ENCODE results near the gene SPP1.

DNA sequence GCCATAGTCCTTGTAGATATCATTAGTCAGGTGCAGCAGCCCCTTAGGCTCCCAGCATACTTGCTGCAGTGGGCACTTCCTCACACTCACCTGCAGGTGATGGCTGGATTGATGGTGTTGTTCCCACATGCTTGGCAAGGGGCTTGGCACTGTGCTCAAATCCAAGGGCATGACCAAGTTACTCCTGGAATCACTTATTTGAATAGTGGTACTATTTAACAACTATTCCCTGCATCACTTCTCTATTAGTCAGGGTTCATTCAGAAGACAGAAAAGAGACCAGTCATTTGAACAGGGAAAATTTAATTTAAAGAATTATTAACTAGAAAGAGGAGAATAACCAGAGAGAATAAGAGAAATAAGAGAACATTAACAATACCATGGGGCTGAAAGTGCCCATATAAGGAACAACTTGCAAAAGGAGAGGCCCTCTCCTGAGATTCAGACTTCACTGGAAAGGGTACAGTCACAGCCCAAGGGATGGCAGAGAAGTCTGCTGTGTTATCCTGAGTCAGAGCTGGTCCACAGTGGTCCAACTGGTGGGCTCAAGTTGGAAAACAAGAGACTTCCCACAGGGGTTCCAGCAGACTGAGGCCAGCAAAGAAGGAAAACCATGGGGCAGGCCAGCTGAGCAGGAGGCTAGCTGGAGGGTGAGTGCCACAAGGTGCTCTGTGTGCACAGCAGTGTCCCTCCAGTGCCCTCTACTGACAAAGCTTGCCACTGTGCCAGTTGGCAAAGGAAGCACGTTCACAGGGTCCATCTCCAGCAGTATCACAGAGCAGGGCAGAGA lies 9.8 kb downstream of the SPP1 start:
- TF ChIP-seq TAF1 (IDR thresholded peaks at IDR 0.05; ENCODE audit: borderline replicate concordance, insufficient read depth, low read length) (no peak), POLR2AphosphoS5 (IDR thresholded peaks at IDR 0.05; ENCODE audit: low read depth, low read length) (no peak)
